ENCODE measurements around the gene TRIM2. TPM values are rescaled to one million over a fixed set of nuclear protein-coding genes. Genes with fewer than 3 reads are reported as not detected.

The TRIM2 gene
- total and polyA plus RNA-seq, 2 donors (not counting 1 experiment from before 2014, with no cell fraction given) = 39.6 to 90.8 TPM

DNA sequence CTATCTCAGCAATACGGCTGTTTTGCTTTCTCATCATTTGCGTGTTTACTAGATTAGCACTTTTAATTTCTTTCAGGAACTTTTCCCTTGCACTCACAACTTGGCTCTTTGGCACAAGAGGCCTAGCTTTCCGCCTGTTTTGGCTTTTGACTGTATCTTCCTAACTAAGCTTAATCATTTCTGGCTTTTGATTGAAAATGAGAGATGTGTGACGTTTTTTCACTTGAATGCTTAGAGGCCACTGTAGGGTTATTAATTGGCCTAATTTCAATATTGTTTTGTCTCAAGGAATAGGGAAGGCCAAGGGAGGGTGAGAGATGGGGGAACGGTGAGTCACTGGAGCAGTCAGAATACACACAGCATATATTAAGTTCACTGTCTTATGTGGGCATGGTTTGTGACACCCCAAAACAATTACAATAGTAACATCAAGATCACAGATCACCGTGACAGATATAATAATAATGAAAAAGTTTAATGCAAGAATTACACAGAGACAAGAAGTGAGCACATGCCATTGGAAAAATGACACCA lies 167.5 kb downstream of the TRIM2 start:
- no peak overlapping the region for H3K4me2 ChIP-seq (ENCODE audit: extremely low read depth, insufficient read depth, low read length)
- DNase-seq (ENCODE audit: low read depth in 2 of 2) = no peak
- no peak overlapping the region for H3K9ac ChIP-seq (ENCODE audit: insufficient read depth, low read length)
- no peaks in the 10 kb centered on the region for H4K20me1 ChIP-seq (ENCODE audit: control insufficient read depth, extremely low read depth, insufficient read depth, low read length)
- no peak for TF ChIP-seq EZH2 (IDR thresholded peaks at IDR 0.05; ENCODE audit: low read length, missing control alignments)
- no peak for TF ChIP-seq CTCF (conservative IDR thresholded peaks at IDR 0.05 in 1 of 2, IDR thresholded peaks at IDR 0.05 in 1 of 2; ENCODE audit: low read depth in 1 of 2, low read length in 2 of 2)
- no peaks in the 10 kb centered on the region for H3K79me2 ChIP-seq (ENCODE audit: control insufficient read depth, insufficient read depth, low read length)
- H3K4me1 ChIP-seq (ENCODE audit: control insufficient read depth, extremely low read depth, insufficient read depth, low read length) = no peaks in the 10 kb centered on the region
- H3K36me3 ChIP-seq (ENCODE audit: control insufficient read depth, insufficient read depth, low read length) = peaks cover 1% of the 10 kb centered on the region
- H3K27me3 ChIP-seq (ENCODE audit: control insufficient read depth, insufficient read depth, low read length) = no peaks in the 10 kb centered on the region
- no peak overlapping the region for H3K4me3 ChIP-seq (replicated peaks in 1 of 4; ENCODE audit: control extremely low read depth in 1 of 4, insufficient read depth in 1 of 4, low read depth in 3 of 4, low read length in 4 of 4)
- no peaks in the 10 kb centered on the region for H3K9me3 ChIP-seq (ENCODE audit: control insufficient read depth, insufficient read depth, low read depth, low read length)
- no peak overlapping the region for H2AFZ ChIP-seq (ENCODE audit: low read length)
- H3K27ac ChIP-seq (ENCODE audit: insufficient read depth, low read length) = no peak overlapping the region

- H3K4me3 ChIP-seq (replicated peaks in 1 of 4; ENCODE audit: control extremely low read depth in 1 of 4, insufficient read depth in 1 of 4, low read depth in 3 of 4, low read length in 4 of 4) = no peak overlapping the region
- no peaks in the 10 kb centered on the region for H3K79me2 ChIP-seq (ENCODE audit: control insufficient read depth, insufficient read depth, low read length)
- no peak for TF ChIP-seq CTCF (conservative IDR thresholded peaks at IDR 0.05 in 1 of 2, IDR thresholded peaks at IDR 0.05 in 1 of 2; ENCODE audit: low read depth in 1 of 2, low read length in 2 of 2)
- no peak for TF ChIP-seq EZH2 (IDR thresholded peaks at IDR 0.05; ENCODE audit: low read length, missing control alignments)
- H3K27ac ChIP-seq (ENCODE audit: insufficient read depth, low read length) = no peak overlapping the region
- H3K36me3 ChIP-seq (ENCODE audit: control insufficient read depth, insufficient read depth, low read length) = peaks cover 1% of the 10 kb centered on the region
- H3K27me3 ChIP-seq (ENCODE audit: control insufficient read depth, insufficient read depth, low read length) = no peaks in the 10 kb centered on the region
- H3K4me1 ChIP-seq (ENCODE audit: control insufficient read depth, extremely low read depth, insufficient read depth, low read length) = no peaks in the 10 kb centered on the region
- no peaks in the 10 kb centered on the region for H4K20me1 ChIP-seq (ENCODE audit: control insufficient read depth, extremely low read depth, insufficient read depth, low read length)
- no peak overlapping the region for H2AFZ ChIP-seq (ENCODE audit: low read length)
- H3K9me3 ChIP-seq (ENCODE audit: control insufficient read depth, insufficient read depth, low read depth, low read length) = no peaks in the 10 kb centered on the region
- H3K4me2 ChIP-seq (ENCODE audit: extremely low read depth, insufficient read depth, low read length) = no peak overlapping the region
- H3K9ac ChIP-seq (ENCODE audit: insufficient read depth, low read length) = no peak overlapping the region
- DNase-seq (ENCODE audit: low read depth in 2 of 2) = no peak
Measured at GRCh38 chr4:153372967-153373562, 168.8 kb downstream of the TRIM2 start.

DNA sequence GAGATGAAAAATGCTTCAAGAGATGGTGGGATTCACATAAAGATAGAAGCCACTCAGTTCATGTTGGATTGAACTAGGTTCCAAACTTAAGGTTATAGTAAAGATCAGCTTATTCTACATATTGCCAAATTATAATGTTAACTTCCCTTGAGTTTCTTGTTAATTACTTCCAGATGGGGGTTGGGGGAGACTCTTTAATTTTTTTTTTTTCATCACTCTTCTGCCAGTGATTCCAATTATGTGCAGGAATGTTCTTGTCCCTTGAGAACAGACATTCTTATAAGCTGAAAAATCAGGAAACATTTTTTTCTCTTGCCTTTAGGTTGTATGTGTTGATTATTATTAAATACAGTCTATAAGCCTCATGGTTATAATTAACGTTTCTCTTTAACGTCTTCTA lies 170.2 kb downstream of the TRIM2 start:
- TF ChIP-seq EZH2 (IDR thresholded peaks at IDR 0.05; ENCODE audit: low read length, missing control alignments) (no peak), CTCF (conservative IDR thresholded peaks at IDR 0.05 in 1 of 2, IDR thresholded peaks at IDR 0.05 in 1 of 2; ENCODE audit: low read depth in 1 of 2, low read length in 2 of 2) (no peak)
- Histone ChIP-seq H3K4me1 (ENCODE audit: control insufficient read depth, extremely low read depth, insufficient read depth, low read length) (no peaks in the 10 kb centered on the region), H3K36me3 (ENCODE audit: control insufficient read depth, insufficient read depth, low read length) (peaks cover 1% of the 10 kb centered on the region), H2AFZ (ENCODE audit: low read length) (no peak overlapping the region), H3K4me2 (ENCODE audit: extremely low read depth, insufficient read depth, low read length) (no peak overlapping the region), H3K4me3 (replicated peaks in 1 of 4; ENCODE audit: control extremely low read depth in 1 of 4, insufficient read depth in 1 of 4, low read depth in 3 of 4, low read length in 4 of 4) (no peak overlapping the region), H3K9ac (ENCODE audit: insufficient read depth, low read length) (no peak overlapping the region), H3K79me2 (ENCODE audit: control insufficient read depth, insufficient read depth, low read length) (no peaks in the 10 kb centered on the region), H3K9me3 (ENCODE audit: control insufficient read depth, insufficient read depth, low read depth, low read length) (no peaks in the 10 kb centered on the region), H3K27me3 (ENCODE audit: control insufficient read depth, insufficient read depth, low read length) (no peaks in the 10 kb centered on the region), H3K27ac (ENCODE audit: insufficient read depth, low read length) (no peak overlapping the region), H4K20me1 (ENCODE audit: control insufficient read depth, extremely low read depth, insufficient read depth, low read length) (no peaks in the 10 kb centered on the region)
- no peak for DNase-seq (ENCODE audit: low read depth in 2 of 2)
